ENCODE data around the gene PDXP. TPM values are rescaled to one million over a fixed set of nuclear protein-coding genes. Genes with fewer than 3 reads are reported as not detected.

Gene PDXP
- total RNA-seq, 1 experiment from 2014 or later: 42.7 TPM

DNA sequence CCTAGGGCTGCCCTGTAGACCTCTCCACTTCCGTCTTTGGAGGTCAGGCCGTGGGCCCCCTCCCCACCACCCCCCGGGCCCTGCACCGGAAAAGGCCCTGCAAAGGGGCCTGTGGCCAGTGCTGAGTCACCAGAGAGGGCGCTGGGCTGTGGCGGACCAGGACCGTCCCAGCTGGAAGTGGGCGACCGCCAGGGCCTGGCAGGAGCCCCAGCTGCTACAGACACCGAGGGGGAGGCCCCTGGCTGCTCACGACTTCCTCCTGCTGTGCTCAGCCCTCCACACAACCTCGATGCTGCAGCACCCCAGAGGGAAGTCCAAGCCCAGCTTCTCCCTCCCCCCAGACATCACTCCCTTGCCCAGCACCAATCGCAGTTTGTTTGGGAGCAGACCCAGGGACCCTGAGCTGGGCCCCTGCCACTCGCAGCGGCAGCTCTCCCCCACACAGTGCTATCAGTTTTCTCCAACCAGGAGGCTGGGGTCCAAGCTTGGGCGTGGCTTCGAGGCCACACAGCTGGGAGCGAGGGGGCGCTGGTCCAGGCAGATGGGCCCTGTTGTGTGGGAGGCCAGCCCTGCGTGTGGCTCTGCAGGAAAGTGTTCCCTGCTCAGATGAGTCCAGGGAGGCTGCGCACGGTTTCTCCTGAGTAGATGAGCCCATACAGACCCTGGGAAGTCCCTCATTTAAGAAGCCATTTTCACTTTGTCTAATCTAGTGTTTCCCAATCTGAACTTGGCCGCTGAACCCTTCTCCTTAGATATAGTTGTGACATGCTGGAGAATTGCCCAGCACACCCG is 24.7 kb upstream of the PDXP start:
- ATAC-seq: no peak
- no peaks in the 10 kb centered on the region for H3K9me2 ChIP-seq (ENCODE audit: insufficient read depth)
- ChIA-PET POLR2A (interaction anchor here (1.2 to 1.7 kb wide), 3 partner anchors 10 to 173 kb away, joined by 3 to 5 read pairs (median 4); partner anchors contain the start of genes GCAT and LGALS1), CTCF (interaction anchor here (5.6 kb wide), 1 partner anchor 10 kb away, joined by 30 read pairs; no protein-coding TSS in a partner anchor), RAD21 (ENCODE audit: low non-redundant PET in 1 of 2, low total read pairs in 2 of 2, uncharacterized antibody in 2 of 2, unreplicated experiment in 2 of 2) (no interaction called here)
- intact Hi-C loops (cut with micrococcal nuclease): no loop called here
- H3K9ac ChIP-seq (ENCODE audit: low read length): no peak overlapping the region
- no peak overlapping the region for H3K27ac ChIP-seq (ENCODE audit: low read depth, low read length)
- no peaks in the 10 kb centered on the region for H3K9me3 ChIP-seq (ENCODE audit: control insufficient read depth in 1 of 2, insufficient read depth in 1 of 2, low read depth in 1 of 2, low read length in 2 of 2)
- H3K4me2 ChIP-seq (ENCODE audit: low read length): no peak overlapping the region
- no peak for TF ChIP-seq ZFX (IDR thresholded peaks at IDR 0.05)
- TF ChIP-seq RAD21 (IDR thresholded peaks at IDR 0.05; ENCODE audit: low read depth): no peak
- TF ChIP-seq TCF7L2 (IDR thresholded peaks at IDR 0.05; ENCODE audit: borderline replicate concordance, extremely low read depth, insufficient read depth, insufficient read length): no peak
- peaks cover 19 to 38% of the 10 kb centered on the region in 2 experiments; a peak in 3 of 4 replicates for H3K4me1 ChIP-seq (ENCODE audit: control insufficient read depth in 1 of 2, insufficient read depth in 2 of 2, low read length in 2 of 2)
- no peaks in the 10 kb centered on the region for H3K27me3 ChIP-seq (ENCODE audit: insufficient read depth, low read length)
- H4K20me1 ChIP-seq (ENCODE audit: insufficient read depth): no peaks in the 10 kb centered on the region
- H3K36me3 ChIP-seq (ENCODE audit: control insufficient read depth in 1 of 2, insufficient read depth in 2 of 2, low read length in 2 of 2): no peaks in the 10 kb centered on the region; a peak in 1 of 4 replicates
- DNase-seq (ENCODE audit: low read depth, low spot score): no peak
- BruUV-seq (replicated peaks): no TSS peak
- no peaks in the 10 kb centered on the region for H3K79me2 ChIP-seq (ENCODE audit: insufficient read depth, low read length)
- H2AFZ ChIP-seq (ENCODE audit: low read depth, low read length, poor library complexity, severe bottlenecking): no peak overlapping the region
- H3K4me3 ChIP-seq (replicated peaks in 1 of 2; ENCODE audit: low read depth in 1 of 2, low read length in 2 of 2): no peak overlapping the region

DNA sequence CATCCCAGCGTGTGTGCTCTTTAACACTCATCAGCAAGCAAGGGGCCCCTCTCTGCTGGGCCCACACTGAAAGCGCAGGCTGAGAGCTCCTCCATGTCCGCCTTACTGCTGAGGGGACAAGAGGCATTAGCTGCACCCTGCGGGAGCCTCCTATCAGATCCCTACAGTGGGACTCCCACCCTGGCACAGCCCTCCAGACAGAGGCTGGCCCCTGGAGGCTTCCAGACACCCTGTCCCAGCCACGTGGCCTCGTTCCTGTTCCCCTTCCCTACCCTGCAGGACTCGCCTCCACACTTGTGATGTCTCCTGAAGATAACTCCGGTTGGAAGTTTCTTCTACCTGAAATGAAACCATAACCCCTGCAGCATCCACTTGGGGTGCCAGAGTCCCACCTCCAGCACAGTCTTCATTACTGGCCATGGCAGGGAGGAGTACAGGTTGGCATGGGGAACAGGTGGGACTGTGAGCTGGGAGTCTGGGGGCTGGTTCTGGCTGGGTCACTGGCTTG is 24.1 kb upstream of the PDXP start:
- no peak overlapping the region for H3K4me2 ChIP-seq (ENCODE audit: low read length)
- peak; percentile 24 for ATAC-seq
- RAD21 ChIA-PET (ENCODE audit: low non-redundant PET in 1 of 2, low total read pairs in 2 of 2, uncharacterized antibody in 2 of 2, unreplicated experiment in 2 of 2): no interaction called here

More for the DNA sequence above, 24.1 kb upstream of the PDXP start:
- Histone ChIP-seq H3K36me3 (ENCODE audit: control insufficient read depth in 1 of 2, insufficient read depth in 2 of 2, low read length in 2 of 2) (no peaks in the 10 kb centered on the region; a peak in 1 of 4 replicates), H3K27me3 (ENCODE audit: insufficient read depth, low read length) (no peaks in the 10 kb centered on the region), H3K4me3 (replicated peaks in 1 of 2; ENCODE audit: low read depth in 1 of 2, low read length in 2 of 2) (no peak overlapping the region), H3K27ac (ENCODE audit: low read depth, low read length) (no peak overlapping the region), H2AFZ (ENCODE audit: low read depth, low read length, poor library complexity, severe bottlenecking) (no peak overlapping the region), H3K79me2 (ENCODE audit: insufficient read depth, low read length) (no peaks in the 10 kb centered on the region), H3K9me3 (ENCODE audit: control insufficient read depth in 1 of 2, insufficient read depth in 1 of 2, low read depth in 1 of 2, low read length in 2 of 2) (no peaks in the 10 kb centered on the region), H3K9ac (ENCODE audit: low read length) (no peak overlapping the region), H4K20me1 (ENCODE audit: insufficient read depth) (no peaks in the 10 kb centered on the region), H3K4me1 (ENCODE audit: control insufficient read depth in 1 of 2, insufficient read depth in 2 of 2, low read length in 2 of 2) (peaks cover 23 to 43% of the 10 kb centered on the region in 2 experiments; a peak in 3 of 4 replicates), H3K9me2 (ENCODE audit: insufficient read depth) (no peaks in the 10 kb centered on the region)
- intact Hi-C loops (cut with micrococcal nuclease): no loop called here
- POLR2A ChIA-PET: no interaction called here
- CTCF ChIA-PET: interaction anchor here (5.6 kb wide), 1 partner anchor 9 kb away, joined by 30 read pairs; no protein-coding TSS in a partner anchor
- TF ChIP-seq SP1 (IDR thresholded peaks at IDR 0.05; ENCODE audit: low read depth) (no peak), FOSL1 (IDR thresholded peaks at IDR 0.05; ENCODE audit: low read depth) (no peak), POLR2AphosphoS5 (IDR thresholded peaks at IDR 0.05; ENCODE audit: low read depth, low read length) (0 out of 2 replicates have a peak, but pooled peaks have one; percentile 30)
- TF ChIP-seq, protein P1, sequence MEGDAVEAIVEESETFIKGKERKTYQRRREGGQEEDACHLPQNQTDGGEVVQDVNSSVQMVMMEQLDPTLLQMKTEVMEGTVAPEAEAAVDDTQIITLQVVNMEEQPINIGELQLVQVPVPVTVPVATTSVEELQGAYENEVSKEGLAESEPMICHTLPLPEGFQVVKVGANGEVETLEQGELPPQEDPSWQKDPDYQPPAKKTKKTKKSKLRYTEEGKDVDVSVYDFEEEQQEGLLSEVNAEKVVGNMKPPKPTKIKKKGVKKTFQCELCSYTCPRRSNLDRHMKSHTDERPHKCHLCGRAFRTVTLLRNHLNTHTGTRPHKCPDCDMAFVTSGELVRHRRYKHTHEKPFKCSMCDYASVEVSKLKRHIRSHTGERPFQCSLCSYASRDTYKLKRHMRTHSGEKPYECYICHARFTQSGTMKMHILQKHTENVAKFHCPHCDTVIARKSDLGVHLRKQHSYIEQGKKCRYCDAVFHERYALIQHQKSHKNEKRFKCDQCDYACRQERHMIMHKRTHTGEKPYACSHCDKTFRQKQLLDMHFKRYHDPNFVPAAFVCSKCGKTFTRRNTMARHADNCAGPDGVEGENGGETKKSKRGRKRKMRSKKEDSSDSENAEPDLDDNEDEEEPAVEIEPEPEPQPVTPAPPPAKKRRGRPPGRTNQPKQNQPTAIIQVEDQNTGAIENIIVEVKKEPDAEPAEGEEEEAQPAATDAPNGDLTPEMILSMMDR (IDR thresholded peaks at IDR 0.05 in 2 of 3, conservative IDR thresholded peaks at IDR 0.05 in 1 of 3; ENCODE audit: borderline replicate concordance in 1 of 3, insufficient read depth in 1 of 3, low read depth in 2 of 3, low read length in 2 of 3): peak in 2 of 3 experiments; percentile 33 to 39; a peak in 3 of 6 replicates
- no peak for DNase-seq (ENCODE audit: low read depth, low spot score)
- BruUV-seq (replicated peaks): no TSS peak

Data from HCT116 (cell line).